Loucy (cell line): ENCODE data around the gene CLEC12A.

Experiments
- EZH2phosphoT487 ChIP-seq: fragments of 200-600 bp; IDR thresholded peaks from 2 replicates; pipeline ENCODE4 v1.6.1; 2018; ENCODE audit warnings: antibody characterized with exemption, mild to moderate bottlenecking, moderate library complexity, borderline replicate concordance
- TF ChIP-seq, protein P1 (sequence below): fragments of 200-600 bp; sonication (generic); conservative IDR thresholded peaks from 2 replicates; pipeline ENCODE4 v1.5.1; 2014; ENCODE audit warnings: mild to moderate bottlenecking, antibody characterized with exemption, low read length

DNA sequence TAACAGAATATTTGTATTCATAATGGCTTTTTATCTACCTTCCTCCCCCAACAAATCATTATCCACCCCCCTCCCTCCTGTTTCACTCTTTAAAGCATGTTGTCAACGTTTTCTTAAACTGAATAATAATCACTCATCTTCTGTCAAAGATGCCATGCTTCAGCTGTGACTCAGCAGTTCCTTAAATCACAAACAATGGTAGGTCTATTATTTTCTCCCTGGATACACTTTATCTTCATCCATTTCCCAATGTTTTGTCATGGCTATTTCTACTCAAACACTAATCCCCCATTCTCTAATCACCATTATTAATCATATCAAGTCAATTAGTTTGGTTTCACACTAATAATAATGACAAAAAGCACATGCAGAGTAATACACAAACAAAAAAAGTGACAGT, 45.7 kb downstream of the CLEC12A start:
- TF ChIP-seq, protein P1, sequence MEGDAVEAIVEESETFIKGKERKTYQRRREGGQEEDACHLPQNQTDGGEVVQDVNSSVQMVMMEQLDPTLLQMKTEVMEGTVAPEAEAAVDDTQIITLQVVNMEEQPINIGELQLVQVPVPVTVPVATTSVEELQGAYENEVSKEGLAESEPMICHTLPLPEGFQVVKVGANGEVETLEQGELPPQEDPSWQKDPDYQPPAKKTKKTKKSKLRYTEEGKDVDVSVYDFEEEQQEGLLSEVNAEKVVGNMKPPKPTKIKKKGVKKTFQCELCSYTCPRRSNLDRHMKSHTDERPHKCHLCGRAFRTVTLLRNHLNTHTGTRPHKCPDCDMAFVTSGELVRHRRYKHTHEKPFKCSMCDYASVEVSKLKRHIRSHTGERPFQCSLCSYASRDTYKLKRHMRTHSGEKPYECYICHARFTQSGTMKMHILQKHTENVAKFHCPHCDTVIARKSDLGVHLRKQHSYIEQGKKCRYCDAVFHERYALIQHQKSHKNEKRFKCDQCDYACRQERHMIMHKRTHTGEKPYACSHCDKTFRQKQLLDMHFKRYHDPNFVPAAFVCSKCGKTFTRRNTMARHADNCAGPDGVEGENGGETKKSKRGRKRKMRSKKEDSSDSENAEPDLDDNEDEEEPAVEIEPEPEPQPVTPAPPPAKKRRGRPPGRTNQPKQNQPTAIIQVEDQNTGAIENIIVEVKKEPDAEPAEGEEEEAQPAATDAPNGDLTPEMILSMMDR = no peak
- no peak for TF ChIP-seq EZH2phosphoT487
